Lung (tissue), 12 donors: ENCODE measurements around the gene TENM4. TPM values are rescaled to one million over a fixed set of nuclear protein-coding genes. Genes with fewer than 3 reads are reported as not detected.

Experiments
- ATAC-seq: fragments of 200-7000 bp; cut with Tn5 transposase; one replicate; pipeline ENCODE4 v1.9.1; 2020; ENCODE audit warnings: moderate number of reproducible peaks; ENCODE audit not compliant: insufficient read depth, low FRiP score
- DNase-seq, 3 donors: peaks; one replicate each; pipeline ENCODE4 v3.0.0-alpha.2; 2013 to 2017
- H3K27ac ChIP-seq, 2 donors: one replicate each; pipeline ENCODE4 v1.5.1; 2013; ENCODE audit warnings: mild to moderate bottlenecking in 2 of 2, moderate library complexity in 2 of 2, control low read depth in 1 of 2, inconsistent platforms in 1 of 2, low read depth in 1 of 2, low read length in 1 of 2
- H3K27me3 ChIP-seq, 3 donors: one replicate each; pipeline ENCODE4 v1.5.1; 2013; ENCODE audit warnings: low read length in 2 of 3; ENCODE audit not compliant: control insufficient read depth in 3 of 3, insufficient read depth in 3 of 3
- H3K36me3 ChIP-seq, 4 donors: one replicate each; pipeline ENCODE4 v1.5.1; 2013; ENCODE audit warnings: low read length in 4 of 4, mild to moderate bottlenecking in 1 of 4, moderate library complexity in 1 of 4; ENCODE audit not compliant: control insufficient read depth in 4 of 4, insufficient read depth in 4 of 4
- H3K4me1 ChIP-seq, 5 donors: one replicate each; pipeline ENCODE4 v1.5.1; 2013; ENCODE audit warnings: low read length in 5 of 5, mild to moderate bottlenecking in 2 of 5, moderate library complexity in 1 of 5; ENCODE audit not compliant: control insufficient read depth in 5 of 5, insufficient read depth in 5 of 5
- H3K4me3 ChIP-seq: one replicate; pipeline ENCODE4 v1.5.1; 2013; ENCODE audit warnings: mild to moderate bottlenecking, control low read depth, moderate library complexity
- H3K9ac ChIP-seq, 2 donors: one replicate each; pipeline ENCODE4 v1.5.1; 2013; ENCODE audit warnings: low read length in 2 of 2, control low read depth in 1 of 2; ENCODE audit not compliant: insufficient read depth in 1 of 2
- H3K9me3 ChIP-seq, 4 donors: one replicate each; pipeline ENCODE4 v1.5.1; 2013; ENCODE audit warnings: low read length in 3 of 4, mild to moderate bottlenecking in 1 of 4, moderate library complexity in 1 of 4; ENCODE audit not compliant: control insufficient read depth in 4 of 4, insufficient read depth in 3 of 4
- WGBS, 2 donors: extraction: QIAGEN DNeasy Blood & Tissue Kit; methylation state at CpG; one replicate each; pipeline ENCODE4 v1.1.7; 2013; 5-methylcytosine and 5-hydroxymethylcytosine counted together
- polyA plus RNA-seq, 2 donors: library from polyadenylated mRNA; stranded (reverse); fragments of 200-250 nt; gene quantifications; one replicate each; pipeline ENCODE4 v1.2.1, GENCODE V29; 2013
- total RNA-seq, 2 donors: library from RNA; depleted of rRNA in 1 of 2; stranded (reverse); fragments of >200 nt in 1 of 2; gene quantifications; one replicate each; pipeline ENCODE4 v1.2.1, GENCODE V29; 2014 to 2021
- TF ChIP-seq, protein P1 (sequence below): IDR thresholded peaks from 2 replicates; pipeline ENCODE4 v1.5.1; 2012; ENCODE audit warnings: mild to moderate bottlenecking; ENCODE audit errors: control extremely low read depth, extremely low read depth
- donor health status: control.
- donor health status: control.
- donor health status: Bipolar disorder and iron deficiency.
- donor health status: healthy.
- donor health status: DM: yes; HTN: yes; CAD: no.

The TENM4 gene
- total and polyA plus RNA-seq, 4 donors: 0.28 to 16.4 (median 3.2) TPM

DNA sequence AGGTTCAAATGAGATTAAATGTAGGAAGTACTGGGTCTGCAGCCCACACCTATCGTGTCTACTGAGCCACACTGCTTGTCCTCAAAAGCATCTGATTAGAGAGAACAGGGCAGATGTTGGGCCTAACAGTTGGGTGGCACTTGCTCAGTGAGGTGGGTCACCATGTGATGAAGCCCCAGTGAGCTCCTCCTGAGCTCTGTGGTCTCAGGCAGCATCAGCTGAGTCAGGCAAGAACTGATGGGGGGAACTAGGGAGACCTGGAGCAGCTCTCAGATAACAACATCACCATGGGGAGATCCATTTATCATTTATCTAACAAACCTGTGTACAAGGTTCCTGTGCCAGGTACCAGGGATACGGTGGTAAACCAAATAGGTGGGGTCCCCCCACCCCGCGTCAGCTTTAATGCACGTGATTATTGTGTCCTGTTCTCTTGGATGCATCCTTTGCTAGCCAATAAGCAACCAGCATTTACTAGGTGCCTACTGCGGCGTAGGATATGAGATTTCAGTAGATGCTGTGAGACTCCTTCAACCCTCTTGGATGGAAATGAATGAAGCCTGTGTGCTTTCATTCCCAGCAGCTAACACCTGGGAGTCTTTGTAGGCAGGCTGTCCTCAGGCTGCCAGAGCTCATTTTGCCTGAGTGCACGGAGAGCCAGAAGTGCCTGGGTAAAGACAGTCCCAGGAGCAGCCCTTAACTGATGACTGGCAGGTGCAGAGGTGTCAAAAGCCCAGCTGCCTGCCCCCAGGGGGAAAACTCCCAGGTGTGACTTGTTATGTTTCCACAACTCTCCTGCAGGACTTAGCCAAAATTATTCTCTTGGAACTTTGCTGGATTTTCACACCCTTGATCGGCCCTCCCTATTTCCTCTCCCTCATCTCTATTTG, 792.6 kb downstream of the TENM4 start:
- WGBS, 2 donors: 80 to 82% methylated on average over 9 of the region's 9 CpGs
- no peak for DNase-seq

DNA sequence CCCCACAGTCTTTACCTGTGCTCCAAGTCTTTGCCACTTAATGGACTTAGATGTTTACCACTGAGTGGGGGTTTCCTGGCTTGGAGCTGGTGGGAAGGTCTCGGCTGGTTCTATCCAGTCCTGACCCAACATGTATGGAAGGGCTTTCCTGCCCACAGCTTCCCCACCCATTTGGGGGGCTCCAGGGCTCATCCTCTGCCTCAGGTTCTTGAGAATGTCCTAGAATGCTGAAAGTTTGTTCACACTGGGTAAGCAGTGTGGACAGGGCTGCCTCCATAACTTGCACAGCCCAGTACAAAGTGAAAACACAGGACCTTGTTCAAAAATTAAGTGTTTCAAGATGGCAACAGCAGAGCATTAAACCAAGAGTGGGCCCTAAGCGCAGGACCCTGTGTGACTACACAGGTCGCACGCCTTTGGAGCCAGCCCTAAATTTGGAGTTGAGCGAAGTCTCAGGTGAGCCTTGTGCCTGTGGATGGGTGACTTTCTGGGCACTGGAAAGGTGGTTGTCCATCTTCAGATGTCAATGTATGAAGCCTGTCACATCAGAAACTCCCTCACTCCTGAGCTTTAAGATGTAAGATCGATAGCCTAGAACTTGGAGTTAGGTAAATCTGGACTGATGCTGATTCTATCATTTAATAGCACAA, 793.4 kb downstream of the TENM4 start:
- DNase-seq: no peak
- Histone ChIP-seq H3K9me3 (no peaks in the 10 kb centered on the region), H3K36me3 (no peaks in the 10 kb centered on the region), H3K4me1 (peaks cover 0 to 5% (median 0%) of the 10 kb centered on the region in 5 donors), H3K27me3 (peaks cover 0 to 2% (median 0%) of the 10 kb centered on the region in 3 donors), H3K9ac (no peak overlapping the region), H3K4me3 (no peak overlapping the region), H3K27ac (no peak overlapping the region)
- TF ChIP-seq, protein P1, sequence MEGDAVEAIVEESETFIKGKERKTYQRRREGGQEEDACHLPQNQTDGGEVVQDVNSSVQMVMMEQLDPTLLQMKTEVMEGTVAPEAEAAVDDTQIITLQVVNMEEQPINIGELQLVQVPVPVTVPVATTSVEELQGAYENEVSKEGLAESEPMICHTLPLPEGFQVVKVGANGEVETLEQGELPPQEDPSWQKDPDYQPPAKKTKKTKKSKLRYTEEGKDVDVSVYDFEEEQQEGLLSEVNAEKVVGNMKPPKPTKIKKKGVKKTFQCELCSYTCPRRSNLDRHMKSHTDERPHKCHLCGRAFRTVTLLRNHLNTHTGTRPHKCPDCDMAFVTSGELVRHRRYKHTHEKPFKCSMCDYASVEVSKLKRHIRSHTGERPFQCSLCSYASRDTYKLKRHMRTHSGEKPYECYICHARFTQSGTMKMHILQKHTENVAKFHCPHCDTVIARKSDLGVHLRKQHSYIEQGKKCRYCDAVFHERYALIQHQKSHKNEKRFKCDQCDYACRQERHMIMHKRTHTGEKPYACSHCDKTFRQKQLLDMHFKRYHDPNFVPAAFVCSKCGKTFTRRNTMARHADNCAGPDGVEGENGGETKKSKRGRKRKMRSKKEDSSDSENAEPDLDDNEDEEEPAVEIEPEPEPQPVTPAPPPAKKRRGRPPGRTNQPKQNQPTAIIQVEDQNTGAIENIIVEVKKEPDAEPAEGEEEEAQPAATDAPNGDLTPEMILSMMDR: no peak
- WGBS, 2 donors: 79 to 80% methylated on average over 6 of the region's 6 CpGs
- ATAC-seq: no peak

More for the DNA sequence above, 792.6 kb downstream of the TENM4 start:
- no peaks in the 10 kb centered on the region for H3K9me3 ChIP-seq
- H3K36me3 ChIP-seq: no peaks in the 10 kb centered on the region
- H3K9ac ChIP-seq: no peak overlapping the region
- H3K4me3 ChIP-seq: no peak overlapping the region
- peaks cover 0 to 2% (median 0%) of the 10 kb centered on the region in 3 donors for H3K27me3 ChIP-seq
- peaks cover 0 to 5% (median 0%) of the 10 kb centered on the region in 5 donors for H3K4me1 ChIP-seq
- TF ChIP-seq, protein P1: no peak
- no peak for ATAC-seq
- no peak overlapping the region for H3K27ac ChIP-seq

DNA sequence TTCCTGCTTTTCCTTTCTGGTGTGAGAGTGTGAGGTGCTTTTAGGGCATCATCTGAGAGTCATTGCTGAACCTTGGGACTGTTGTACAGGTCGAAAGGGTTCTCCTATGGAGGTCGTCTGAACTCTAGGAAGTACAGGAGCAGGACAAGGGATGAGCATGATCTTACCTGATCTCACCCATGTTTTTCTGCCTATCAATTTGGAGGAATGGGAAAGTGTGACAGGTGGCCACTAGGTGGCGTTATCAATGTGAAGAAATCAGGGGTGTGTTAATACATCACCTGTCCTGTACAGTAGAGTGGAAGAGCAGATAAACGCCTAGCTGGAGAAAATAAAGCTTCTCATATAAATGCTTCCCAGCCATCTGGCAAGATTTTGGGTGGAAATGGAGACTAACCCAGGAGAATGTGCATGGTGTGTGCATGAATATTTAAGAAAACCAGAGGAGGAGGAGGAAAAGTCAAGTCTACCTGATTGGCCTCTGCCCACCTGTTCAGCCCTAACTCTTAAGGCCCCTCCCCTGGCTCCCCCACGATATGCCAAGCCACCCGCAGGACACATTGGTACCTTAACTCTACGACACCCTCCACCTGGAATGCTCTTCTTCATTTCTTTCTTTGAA, 794.2 kb downstream of the TENM4 start:
- TF ChIP-seq, protein P1: peak; percentile 61
- WGBS, 2 donors: 21 to 28% methylated on average over 7 of the region's 7 CpGs

More for the DNA sequence above, 794.2 kb downstream of the TENM4 start:
- Histone ChIP-seq H3K27me3 (peaks cover 0 to 2% (median 0%) of the 10 kb centered on the region in 3 donors), H3K4me3 (no peak overlapping the region), H3K27ac (no peak overlapping the region), H3K9ac (no peak overlapping the region), H3K9me3 (no peaks in the 10 kb centered on the region), H3K36me3 (no peaks in the 10 kb centered on the region), H3K4me1 (peaks cover 0 to 5% (median 0%) of the 10 kb centered on the region in 5 donors)
- DNase-seq (peak; percentile 27 to 57 (median 39)), ATAC-seq (peak; percentile 44)
